HG03175 (cell line): Measurements from ENCODE around the gene TBC1D4.

ENCODE experiments used
- ATAC-seq: cut with Tn5 transposase; IDR thresholded peaks from one replicate; pipeline ENCODE4 v1.9.1; 2021; ENCODE audit warnings: mild to moderate bottlenecking, moderate library complexity; ENCODE audit not compliant: unreplicated experiment

Gene TBC1D4

GRCh38 chr13:75482070-75482819 lies at the start of gene TBC1D4:
Gene TBC1D4 (minus strand): TSS chr13:75482169. CDS start chr13:75481767, 402 bp downstream.
- peak; percentile 74 for ATAC-seq

- peak; percentile 42 for ATAC-seq
These were observed 48.6 kb upstream of the TBC1D4 start for GRCh38 chr13:75530549-75530961.

GRCh38 chr13:75521956-75522355 lies 40.0 kb upstream of the TBC1D4 start:
- ATAC-seq = no peak

GRCh38 chr13:75518439-75519088 lies 36.6 kb upstream of the TBC1D4 start:
- no peak for ATAC-seq

GRCh38 chr13:75514080-75514995 lies 32.4 kb upstream of the TBC1D4 start:
- ATAC-seq = no peak

GRCh38 chr13:75513271-75513670 lies 31.3 kb upstream of the TBC1D4 start:
- ATAC-seq = no peak

- peak; percentile 88 for ATAC-seq
These were observed 30.3 kb upstream of the TBC1D4 start for GRCh38 chr13:75512253-75512652.

GRCh38 chr13:75511051-75511625 lies 29.2 kb upstream of the TBC1D4 start:
- no peak for ATAC-seq

- ATAC-seq = no peak
These were observed 26.1 kb upstream of the TBC1D4 start for GRCh38 chr13:75508002-75508548.

- ATAC-seq = no peak
These were observed 25.3 kb upstream of the TBC1D4 start for GRCh38 chr13:75507027-75508001.

- no peak for ATAC-seq
These were observed 24.0 kb upstream of the TBC1D4 start for GRCh38 chr13:75506018-75506417.

GRCh38 chr13:75505327-75505726 lies 23.4 kb upstream of the TBC1D4 start:
- ATAC-seq = no peak

- no peak for ATAC-seq
These were observed 14.0 kb upstream of the TBC1D4 start for GRCh38 chr13:75495938-75496337.

GRCh38 chr13:75494491-75494890 lies 12.5 kb upstream of the TBC1D4 start:
- no peak for ATAC-seq

GRCh38 chr13:75493156-75493555 lies 11.2 kb upstream of the TBC1D4 start:
- ATAC-seq = no peak

GRCh38 chr13:75492389-75492788 lies 10.4 kb upstream of the TBC1D4 start:
- no peak for ATAC-seq

- ATAC-seq = no peak
These were observed 9.4 kb upstream of the TBC1D4 start for GRCh38 chr13:75491376-75491775.

- peak; percentile 89 for ATAC-seq
These were observed 7.7 kb upstream of the TBC1D4 start for GRCh38 chr13:75489502-75490263.
